GM19239 (cell line): ENCODE measurements around the gene ATPAF1.
"Not testable (repeated sequence)": the region's sequence is repeated elsewhere in the genome, so short reads cannot be mapped to it uniquely, and the experiment has no call there.

ENCODE experiments used
- DNase-seq: peaks from one replicate; pipeline ENCODE4 v3.0.0; 2011; ENCODE audit warnings: low spot score; ENCODE audit not compliant: insufficient read length
- FAIRE-seq: peaks from 2 replicates; lab custom pipeline; 2011; peaks lifted over from hg19 to GRCh38; lab: Jason Lieb, UNC

The ATPAF1 gene

DNA sequence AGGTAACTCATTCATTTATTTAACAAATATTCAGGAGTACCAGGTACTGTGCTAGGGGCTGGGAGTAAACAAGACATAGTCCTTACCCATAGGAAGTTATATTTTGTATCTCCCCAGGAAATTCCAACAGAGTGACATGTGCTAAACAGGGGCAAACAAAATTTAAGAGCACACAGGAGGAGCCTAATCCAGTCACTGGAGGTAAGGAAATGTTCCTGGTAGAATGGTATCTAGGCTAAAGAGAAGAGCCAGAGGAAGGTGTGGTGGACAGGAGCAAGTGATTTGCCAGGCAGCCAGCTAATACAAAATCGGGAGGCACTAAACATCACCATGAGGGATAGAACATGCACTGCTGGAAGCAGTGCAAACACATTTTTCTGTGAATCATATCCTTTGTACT is 13.9 kb upstream of the ATPAF1 start:
- FAIRE-seq (no peak), DNase-seq (no peak)

DNA sequence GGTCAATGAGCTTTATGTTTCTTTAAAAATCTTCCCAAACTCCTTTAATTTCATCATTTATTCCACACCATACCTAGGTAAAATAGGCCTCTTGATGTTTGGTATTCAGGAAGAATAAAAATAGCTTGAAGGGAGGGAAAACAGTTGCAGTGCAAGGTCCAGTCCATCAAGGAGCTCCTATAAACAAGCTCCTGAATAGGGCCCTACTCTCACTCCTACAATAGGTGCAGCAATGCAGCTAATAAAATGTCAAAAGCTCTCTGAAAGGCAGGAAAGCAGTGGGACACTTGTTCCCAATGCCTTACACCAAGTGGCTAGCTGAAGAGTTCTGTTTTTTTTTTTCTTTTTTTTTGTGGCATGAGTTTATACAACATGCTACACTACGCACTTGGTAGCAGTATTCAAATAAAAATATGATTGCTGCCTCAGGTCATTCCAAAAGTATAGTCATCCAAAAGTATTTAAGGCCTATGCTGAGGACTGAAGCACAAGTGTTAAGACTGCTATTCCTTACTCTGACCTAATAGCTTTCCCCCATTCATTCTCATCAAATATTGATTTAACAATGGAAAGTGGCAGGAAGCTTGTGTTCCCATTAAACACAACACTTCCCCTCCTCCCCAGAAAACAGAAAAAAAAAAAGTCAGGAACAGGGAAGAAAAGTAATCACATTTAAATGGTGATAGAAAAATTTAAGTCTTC is 13.3 kb upstream of the ATPAF1 start:
- no peak for DNase-seq
- no peak for FAIRE-seq

DNA sequence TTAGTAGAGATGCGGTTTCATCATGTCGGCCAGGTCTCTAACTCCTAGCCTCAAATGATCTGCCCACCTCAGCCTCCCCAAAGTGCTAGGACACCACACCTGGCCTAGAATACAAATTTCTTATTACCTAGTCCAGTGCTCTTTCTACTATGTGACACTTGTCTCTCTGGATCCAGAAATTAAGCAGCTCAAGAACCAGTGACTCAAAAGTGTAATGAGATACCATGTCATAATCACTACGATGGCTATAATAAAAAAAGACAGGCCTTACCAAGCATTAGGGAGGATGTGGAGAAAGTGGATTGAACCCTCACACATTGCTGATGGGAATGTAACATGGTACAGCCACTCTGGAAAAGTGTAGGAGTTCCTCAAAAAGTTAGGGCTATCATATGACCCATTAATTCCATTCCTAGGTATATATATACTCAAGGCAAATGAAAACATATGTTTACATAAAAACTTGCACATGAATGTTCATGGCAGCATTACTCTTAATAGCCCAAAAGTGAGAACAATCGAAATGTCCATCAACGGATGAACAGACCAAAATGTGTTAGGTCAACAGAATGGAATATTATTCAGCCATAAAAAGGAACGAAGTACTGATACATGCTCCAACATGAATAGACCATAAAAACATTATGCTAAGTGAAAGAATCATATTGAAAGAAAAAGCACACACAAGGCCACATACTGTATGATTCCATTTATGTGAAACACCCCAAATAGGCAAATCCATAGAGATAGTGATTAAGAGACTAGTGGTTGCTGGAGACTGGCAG is 11.8 kb upstream of the ATPAF1 start:
- FAIRE-seq, result no peak

DNA sequence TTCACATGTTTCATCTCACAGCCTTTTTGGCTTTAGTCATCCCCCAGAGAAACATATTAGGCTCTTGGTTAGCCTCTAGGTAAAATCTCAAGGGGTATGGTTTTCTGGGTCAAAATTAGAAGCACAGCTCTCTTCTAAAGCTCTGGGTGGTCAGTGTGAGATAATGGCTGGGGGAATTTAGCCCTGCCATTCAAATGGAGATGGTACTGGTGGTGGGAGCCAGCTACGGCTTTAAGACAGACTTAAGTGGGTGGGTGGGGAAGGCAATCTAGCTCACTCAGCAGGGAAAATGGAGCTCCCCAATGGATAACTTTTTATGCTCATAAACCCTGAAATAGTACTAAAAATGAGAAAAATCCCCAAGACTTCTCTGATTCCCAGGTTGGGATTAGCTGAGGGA is 9.2 kb upstream of the ATPAF1 start:
- no peak for DNase-seq

More for the DNA sequence above, 11.8 kb upstream of the ATPAF1 start:
- DNase-seq, result no peak

DNA sequence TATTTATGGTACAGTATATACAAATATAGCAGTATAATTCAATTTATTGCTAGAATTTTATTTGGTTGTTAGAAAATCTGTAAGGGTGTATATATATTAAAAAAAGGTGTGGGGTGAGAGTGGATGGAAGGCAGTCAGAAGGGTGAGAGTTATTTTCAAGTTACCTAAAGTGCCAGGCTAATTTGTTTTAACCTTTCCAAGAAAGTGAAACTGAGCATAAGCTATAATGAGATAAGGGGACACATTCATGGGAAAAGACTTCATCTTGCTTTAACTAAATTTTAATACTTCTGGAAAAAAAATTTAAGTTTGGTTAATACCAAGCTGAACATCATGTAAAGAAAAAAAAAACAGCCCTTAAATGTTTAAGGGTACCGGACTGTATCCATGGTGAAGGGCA is 8.4 kb upstream of the ATPAF1 start:
- no peak for DNase-seq

More for the DNA sequence above, 9.2 kb upstream of the ATPAF1 start:
- FAIRE-seq, result no peak

DNA sequence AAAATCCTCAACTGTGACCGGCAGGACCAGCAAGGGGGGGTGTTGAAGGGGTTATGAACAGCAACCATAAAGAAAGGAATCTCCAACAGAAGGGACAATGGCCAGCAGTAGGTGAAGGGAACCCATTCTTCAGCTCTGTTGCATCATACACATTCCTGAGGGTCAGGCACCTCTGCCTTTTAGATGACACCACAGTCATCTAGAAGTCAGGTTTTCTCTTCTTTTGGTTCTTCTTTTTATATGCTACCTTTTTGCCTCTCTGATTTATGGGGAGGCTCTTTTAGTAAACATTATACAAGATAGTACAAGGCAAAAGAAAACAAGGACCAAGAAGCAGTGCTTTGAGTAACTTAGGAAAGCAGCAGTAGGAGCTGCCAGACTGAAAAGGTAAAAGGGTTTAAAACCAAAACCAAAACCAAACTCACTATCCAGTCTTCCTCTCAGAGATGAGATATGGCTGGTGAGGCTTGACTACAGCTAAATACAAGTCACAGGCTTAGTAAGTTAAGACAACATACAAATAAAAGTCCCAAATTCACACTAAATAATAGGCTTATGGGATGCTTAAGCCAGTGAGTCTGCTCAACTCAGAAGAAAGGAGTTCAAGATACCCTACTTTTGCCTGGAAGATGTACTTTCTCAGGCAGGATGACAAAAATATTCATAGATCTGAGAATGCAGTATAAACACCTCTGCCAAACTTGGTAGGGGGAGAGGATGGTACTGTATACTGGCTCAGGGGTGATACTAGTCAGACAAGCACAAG is 7.6 kb upstream of the ATPAF1 start:
- DNase-seq (no peak), FAIRE-seq (peak; percentile 48)

More for the DNA sequence above, 8.4 kb upstream of the ATPAF1 start:
- FAIRE-seq, result no peak

DNA sequence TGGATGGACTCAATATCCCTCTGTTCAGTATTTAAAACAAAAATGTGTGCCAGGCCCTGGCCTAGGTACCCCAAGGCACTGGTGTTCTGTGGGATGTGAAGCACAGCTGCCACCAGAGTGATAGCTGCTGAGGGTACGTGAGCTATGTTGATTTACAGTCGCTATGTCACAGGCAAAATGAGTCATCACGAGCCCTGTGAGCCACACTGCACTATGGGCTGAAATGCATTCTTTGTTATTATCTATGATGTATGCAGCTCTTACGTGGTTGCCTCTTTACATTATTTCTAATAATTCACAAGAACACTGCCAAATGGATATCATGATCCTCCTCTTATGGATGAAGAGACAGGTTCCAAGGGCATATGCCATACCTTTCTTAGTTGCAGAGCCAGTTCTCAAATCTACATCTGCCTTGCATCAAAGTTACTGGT is 5.6 kb upstream of the ATPAF1 start:
- DNase-seq (no peak), FAIRE-seq (no peak)

DNA sequence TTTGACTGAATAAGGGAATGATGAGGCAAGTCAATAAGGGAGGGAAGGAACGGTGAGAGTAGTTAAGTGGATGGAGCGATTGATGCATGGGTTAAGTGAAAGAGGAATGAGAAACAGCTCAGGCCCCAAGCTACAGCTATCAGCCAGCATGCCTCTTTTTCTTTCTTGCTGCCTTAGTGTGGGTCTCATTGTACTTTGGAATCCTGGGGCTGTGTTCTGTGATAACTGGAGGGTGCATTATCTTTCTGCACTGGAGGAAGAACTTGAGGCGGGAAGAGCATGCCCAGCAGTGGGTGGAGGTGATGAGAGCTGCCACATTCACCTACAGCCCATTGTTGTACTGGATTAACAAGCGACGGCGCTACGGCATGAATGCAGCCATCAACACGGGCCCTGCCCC is 4.5 kb upstream of the ATPAF1 start:
- no peak for FAIRE-seq
- no peak for DNase-seq

DNA sequence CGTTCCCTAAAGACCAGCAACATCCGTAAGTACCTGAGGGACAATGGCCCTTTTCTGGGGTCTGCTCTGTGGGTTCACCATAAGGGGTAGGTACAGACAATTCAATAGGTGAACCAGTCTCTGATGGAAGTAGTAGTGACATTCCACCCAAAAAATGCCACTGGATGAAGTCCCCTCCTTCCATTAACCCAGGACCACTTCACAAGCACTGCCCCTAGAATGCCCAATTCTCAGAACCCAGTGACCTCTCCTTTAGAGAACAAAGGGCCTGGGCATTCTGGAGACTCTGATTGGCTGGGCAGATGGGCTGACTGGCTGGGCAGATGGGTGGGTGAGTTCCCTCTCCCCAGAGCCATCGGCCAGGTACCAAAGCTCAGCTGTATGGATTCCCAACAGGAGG is 3.4 kb upstream of the ATPAF1 start, which contains the start of gene TEX38:
TSS of gene TEX38 (plus strand) at position 301 of the 400 bp plus-strand sequence. CDS start at position 382, 81 bp downstream.
- FAIRE-seq, result no peak
- DNase-seq, result no peak

DNA sequence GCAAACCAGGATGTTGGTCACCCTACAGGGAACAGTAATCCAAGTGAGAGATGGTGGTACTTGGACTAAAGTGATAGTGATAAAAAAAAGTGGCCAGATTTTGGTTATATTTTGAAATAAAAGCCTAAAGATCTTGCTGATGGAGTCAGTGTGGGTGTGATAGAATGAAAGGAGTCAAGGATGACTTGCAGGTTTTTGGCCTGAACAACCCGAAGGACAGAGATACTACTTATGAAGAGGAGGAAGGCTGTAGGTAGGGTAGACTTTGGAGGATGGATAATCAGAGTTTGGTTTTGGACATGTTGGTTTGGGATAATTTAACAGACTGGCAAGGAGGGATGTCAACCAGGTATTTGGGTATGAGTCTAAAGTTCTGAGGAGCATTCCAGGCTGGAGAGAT is 2.0 kb upstream of the ATPAF1 start:
- DNase-seq (no peak), FAIRE-seq (no peak)

DNA sequence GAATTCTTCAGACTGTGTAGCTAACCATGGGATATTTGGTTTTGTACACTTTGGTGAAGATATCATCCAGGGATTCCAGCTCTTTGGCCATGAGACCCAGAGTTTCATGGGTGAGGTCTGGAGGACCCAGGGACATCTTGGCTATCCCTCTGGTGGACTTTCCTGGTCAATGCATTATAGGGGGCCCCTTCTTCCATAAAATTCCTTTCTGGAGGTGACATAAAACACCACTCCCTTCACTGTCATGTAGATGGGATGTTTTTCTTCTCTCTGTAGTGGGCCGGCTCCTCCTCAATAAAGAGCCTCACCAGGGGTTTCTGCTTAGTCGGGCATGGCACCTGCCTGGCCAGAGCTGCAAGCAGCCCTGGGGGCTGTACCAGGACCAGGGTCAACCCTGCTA is 2.2 kb downstream of the ATPAF1 start:
- no peak for DNase-seq
- no peak for FAIRE-seq

DNA sequence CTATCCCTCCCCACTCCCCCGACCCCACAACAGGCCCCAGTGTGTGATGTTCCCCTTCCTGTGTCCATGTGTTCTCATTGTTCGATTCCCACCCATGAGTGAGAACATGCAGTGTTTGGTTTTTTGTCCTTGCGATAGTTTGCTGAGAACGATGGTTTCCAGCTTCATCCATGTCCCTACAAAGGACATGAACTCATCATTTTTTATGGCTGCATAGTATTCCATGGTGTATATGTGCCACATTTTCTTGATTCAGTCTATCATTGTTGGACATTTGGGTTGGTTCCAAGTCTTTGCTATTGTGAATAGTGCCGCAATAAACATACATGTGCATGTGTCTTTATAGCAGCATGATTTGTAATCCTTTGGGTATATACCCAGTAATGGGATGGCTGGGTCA is 5.2 kb downstream of the ATPAF1 start:
- not testable (repeated sequence) for FAIRE-seq, DNase-seq

DNA sequence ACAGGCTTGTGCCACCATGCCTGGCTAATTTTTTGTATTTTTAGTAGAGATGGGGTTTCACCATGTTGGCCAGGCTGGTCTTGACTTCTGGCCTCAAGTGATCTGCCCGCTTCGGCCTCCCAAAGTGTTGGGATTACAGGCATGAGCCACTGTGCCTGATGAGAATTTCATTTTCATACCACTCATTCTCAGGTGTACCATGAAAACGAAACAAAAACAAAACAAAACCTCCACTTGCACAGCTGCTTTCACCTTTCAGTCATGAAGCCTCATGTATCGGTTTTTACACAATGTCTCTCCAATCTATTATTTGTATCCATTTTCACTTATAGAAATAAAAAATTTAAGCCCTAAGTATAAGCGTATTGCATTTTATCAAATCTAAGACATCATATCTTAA is 8.0 kb downstream of the ATPAF1 start:
- peak; percentile 88 for FAIRE-seq
- not testable (repeated sequence) for DNase-seq

DNA sequence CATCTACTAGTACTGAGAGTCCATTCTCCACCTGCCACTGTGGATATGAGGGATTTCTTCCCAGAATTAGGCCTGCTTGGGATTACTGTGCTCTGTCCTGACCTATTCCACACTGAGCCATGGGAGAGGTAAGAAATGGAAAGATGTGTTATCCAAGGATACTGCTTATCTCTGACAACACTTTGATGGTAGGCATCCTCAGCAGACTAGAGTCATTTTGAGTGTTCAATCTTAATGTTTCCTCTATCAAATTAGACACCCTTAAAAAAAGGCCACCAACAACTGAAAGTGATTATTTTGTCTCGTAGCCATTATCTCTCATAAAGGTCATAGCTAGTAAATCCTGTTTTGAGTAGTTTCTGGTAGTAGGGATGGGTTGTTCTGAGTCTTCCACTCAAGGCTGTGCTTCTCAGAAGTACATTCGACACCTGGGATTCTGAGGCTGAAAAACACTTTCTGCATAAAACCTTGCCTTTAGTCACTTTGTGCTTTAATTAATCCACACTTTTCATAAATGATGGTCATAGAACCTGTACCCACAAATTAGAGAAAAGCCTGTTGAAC is 8.8 kb downstream of the ATPAF1 start:
- no peak for DNase-seq
- FAIRE-seq, result no peak

DNA sequence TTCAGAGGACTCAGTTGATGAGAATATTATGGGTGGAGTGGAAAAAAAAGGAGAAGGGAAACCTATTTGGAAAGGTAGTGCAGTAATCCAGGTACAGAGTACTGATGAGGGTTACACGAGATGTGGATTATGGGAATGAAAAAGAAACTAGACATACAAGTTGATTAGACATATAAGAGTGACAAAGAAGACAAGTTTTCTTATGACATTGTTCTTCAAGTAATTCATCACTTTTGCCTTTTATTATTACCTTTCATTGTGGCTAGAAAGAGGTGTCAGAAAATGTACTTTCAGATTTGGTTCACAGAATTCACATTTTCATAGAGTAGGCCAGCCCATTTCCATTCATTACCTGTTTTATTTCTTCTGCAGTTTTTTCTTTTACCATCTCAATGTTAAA is 10.4 kb downstream of the ATPAF1 start:
- DNase-seq (no peak), FAIRE-seq (no peak)

DNA sequence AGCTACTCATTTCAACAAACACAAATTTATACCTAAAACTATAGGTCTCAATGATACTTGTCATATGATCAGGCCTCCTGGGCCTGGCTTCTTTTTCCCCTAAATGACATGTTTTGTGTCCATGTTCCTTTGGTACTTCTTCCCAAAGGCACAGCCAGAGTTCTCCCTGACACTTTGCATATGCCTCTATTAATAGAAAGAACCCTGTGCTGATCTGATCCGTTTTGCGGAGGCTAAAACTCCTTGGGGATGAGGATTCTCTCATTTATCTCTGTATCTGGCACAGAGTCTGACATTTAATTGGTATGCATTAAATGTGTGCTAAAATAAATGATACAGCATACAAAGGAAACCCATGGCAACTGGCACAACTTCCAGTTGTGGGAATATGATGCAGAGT is 11.5 kb downstream of the ATPAF1 start:
- DNase-seq (no peak), FAIRE-seq (no peak)

DNA sequence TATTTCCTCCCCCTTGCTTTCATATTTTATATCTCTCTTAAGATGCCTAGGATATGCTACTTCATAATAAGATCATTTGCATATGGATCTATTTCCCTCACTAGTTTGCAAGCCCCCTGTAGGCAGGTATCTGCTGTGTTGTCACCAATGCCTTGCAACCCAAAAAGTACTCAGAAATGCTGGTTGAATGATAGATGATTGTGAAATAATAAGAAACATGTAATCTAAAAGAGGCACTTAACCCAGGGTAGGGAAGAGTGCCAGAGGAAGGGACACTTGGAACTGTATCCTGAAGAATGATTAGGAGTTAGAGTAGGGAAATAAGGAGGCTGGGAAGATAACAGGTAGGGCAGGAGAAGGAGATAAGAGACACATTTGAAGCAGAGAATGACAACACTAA is 12.3 kb downstream of the ATPAF1 start:
- FAIRE-seq (no peak), DNase-seq (no peak)

DNA sequence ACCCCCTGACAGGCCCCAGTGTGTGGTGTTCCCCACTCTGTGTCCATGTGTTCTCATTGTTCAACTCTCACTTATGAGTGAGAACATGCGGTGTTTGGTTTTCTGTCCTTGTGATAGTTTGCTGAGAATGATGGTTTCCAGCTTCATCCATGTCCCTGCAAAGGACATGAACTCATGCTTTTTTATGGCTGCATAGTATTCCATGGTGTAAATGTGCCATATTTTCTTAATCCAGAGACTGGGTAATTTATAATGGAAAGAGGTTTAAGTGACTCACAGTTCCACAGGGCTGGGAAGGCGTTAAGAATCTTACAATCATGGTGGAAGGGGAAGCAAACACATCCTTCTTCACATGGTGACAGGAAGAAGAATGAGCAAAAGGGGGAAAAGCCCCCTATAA is 13.5 kb downstream of the ATPAF1 start:
- not testable (repeated sequence) for FAIRE-seq, DNase-seq

DNA sequence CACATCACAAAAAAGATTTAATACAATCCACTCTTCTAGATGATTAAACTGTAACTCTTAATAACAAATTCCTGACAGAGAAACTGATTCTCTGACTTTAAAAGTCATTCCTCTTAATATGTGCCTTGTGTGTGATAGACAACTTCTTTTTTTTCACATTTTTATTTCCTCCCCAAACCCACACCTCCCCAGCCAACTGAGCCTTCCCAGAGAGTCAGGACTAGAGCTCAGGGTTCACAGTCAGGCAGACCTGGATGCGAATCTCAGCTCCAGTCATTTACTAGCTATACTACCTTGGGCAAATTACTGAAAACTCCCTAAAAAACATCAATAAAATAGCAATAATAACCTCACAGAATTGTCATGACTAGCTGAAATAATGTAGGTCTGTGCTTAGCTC is 14.2 kb downstream of the ATPAF1 start:
- FAIRE-seq, result no peak

DNA sequence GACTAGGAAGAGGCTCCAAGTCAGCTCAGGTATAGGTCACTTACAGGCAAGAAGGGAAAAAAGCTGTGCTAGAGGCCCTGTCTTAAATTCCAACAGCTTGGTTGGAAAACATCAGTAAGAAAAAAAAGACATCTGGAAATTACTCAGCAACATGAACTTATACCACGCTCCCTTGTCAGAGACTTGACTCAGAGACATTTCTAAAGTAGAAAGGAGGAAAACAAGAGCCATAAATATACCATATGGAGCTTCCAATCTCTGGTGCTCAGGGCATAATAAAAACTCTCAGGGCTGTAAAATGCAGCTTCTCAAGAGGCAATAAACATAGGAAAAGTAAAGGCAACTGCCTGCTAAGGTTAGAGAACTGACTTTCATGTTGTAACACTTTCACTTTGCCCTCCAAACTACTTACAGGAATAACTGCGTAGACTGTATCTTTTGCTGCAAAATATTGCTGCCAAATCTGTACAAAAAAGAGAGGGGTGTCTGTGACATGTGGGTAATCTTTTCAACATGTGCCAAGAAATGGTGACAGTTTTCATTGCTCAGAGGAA is 14.7 kb downstream of the ATPAF1 start:
- no peak for FAIRE-seq
- DNase-seq, result no peak

More for the DNA sequence above, 14.2 kb downstream of the ATPAF1 start:
- no peak for DNase-seq
